ENCODE data around the gene THRA.

DNA sequence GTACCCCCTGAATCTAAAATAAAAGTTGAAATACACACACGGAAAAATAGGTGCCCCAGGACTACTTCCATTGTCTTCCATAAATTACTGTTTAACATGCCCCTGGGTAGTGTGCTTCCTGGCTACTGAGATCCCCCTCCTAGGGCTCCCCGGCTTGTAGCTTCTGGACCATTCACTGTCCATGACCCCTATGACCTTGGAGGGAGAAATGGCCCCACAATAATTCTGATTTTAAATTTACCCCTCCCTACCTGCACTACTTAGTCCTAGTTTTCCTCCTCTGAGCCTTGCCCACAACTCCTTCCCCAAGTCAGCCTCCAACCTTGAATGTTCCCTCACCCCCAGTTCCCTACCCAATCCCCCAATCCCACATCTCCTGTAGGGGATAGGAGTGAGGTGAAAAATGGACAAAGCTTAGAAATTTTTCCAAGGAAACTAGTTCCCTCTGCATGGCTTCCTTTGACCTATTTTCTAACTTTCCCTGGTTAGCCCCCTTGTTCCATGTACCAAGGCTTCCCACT lies 49.5 kb downstream of the THRA start:
- TF ChIP-seq POLR2AphosphoS5 (IDR thresholded peaks at IDR 0.05; ENCODE audit: low read depth, low read length): no peak
- TF ChIP-seq FOXP2 (optimal IDR thresholded peaks at IDR 0.05; ENCODE audit: borderline replicate concordance, extremely low read depth, extremely low read length, insufficient read depth): no peak
